Airway epithelial cell (primary cell): ENCODE data around the gene LETMD1. TPM values are rescaled to one million over a fixed set of nuclear protein-coding genes. Genes with fewer than 3 reads are reported as not detected.

Experiments used
- total RNA-seq: library from RNA; depleted of rRNA; stranded (reverse); fragments of >200 nt; gene quantifications from 2 replicates; pipeline ENCODE4 v1.2.3, GENCODE V29; 2015

The LETMD1 gene, protein sequence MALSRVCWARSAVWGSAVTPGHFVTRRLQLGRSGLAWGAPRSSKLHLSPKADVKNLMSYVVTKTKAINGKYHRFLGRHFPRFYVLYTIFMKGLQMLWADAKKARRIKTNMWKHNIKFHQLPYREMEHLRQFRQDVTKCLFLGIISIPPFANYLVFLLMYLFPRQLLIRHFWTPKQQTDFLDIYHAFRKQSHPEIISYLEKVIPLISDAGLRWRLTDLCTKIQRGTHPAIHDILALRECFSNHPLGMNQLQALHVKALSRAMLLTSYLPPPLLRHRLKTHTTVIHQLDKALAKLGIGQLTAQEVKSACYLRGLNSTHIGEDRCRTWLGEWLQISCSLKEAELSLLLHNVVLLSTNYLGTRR
- total RNA-seq: 21.7 and 25.7 TPM in 2 replicates

GRCh38 chr12:51047655-51048540 is at the start of gene LETMD1:
TSS of gene LETMD1 (plus strand) at chr12:51048327. CDS start at chr12:51048357, 30 bp downstream.

GRCh38 chr12:51025836-51026638 is 22.1 kb upstream of the LETMD1 start, which contains the start of gene SLC11A2:
TSS of gene SLC11A2 (minus strand) at chr12:51026384. CDS start at chr12:51010728, 15,656 bp downstream.

DNA sequence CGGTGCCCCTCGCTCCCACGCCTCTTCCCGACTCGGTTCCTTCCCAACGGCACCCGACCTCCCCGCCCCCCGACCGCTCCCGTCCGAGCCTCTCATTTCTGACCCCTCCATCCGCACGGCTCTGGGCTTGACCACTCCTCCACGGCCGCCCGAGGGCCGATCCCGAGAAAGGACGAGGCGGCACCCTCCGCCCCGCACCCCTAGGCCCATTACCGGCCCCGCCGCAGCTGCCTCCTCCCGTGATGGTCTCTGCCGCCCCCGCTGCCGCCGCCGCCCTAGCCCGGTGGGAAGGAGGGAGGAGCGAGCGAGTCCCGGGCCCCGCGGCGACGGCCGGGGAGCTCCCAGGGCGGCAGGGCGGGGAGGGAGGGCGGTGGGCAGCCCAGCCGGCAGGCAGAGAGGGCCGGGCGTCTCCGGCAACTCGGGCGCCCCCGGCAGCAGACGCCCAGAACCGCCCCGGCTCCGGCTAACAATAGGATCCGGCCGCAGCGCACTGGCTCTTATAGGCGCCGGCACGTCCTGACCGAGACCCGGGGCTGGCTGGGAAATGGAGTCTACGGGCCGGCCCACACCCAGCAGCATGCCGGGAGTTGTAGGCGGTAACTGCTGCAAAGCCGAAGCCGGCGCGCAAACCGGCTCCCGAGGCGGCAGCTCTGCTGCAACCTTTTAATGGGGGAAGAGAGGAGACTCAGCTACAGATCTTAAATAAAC is 35.2 kb downstream of the LETMD1 start, which contains the start of gene CSRNP2:
Gene CSRNP2, minus strand, starts transcription at position 471 of the 708 bp plus-strand sequence. CDS start 7,035 bp downstream, outside the sequence.

Other genes starting within 250 kb of the LETMD1 start
- gene TMPRSS12, start 205.4 kb upstream of the LETMD1 start, total RNA-seq: not detected in 2 replicates
- not detected in 2 replicates for gene HIGD1C, start 95.8 kb upstream of the LETMD1 start, total RNA-seq
- gene SLC11A2, start 21.9 kb upstream of the LETMD1 start, total RNA-seq: 19.8 and 29.0 TPM in 2 replicates
- gene CSRNP2, start 35.3 kb downstream of the LETMD1 start, total RNA-seq: 13.2 and 15.2 TPM in 2 replicates
- gene TFCP2, start 124.8 kb downstream of the LETMD1 start, total RNA-seq: 11.2 and 13.6 TPM in 2 replicates
- gene POU6F1, start 169.7 kb downstream of the LETMD1 start, total RNA-seq: 1.7 and 6.1 TPM in 2 replicates
- 141 and 201 TPM in 2 replicates for gene DAZAP2, start 190.5 kb downstream of the LETMD1 start, total RNA-seq
- 59.6 and 63.3 TPM in 2 replicates for gene SMAGP, start 222.1 kb downstream of the LETMD1 start, total RNA-seq